ENCODE data around the gene CCSER1.

DNA sequence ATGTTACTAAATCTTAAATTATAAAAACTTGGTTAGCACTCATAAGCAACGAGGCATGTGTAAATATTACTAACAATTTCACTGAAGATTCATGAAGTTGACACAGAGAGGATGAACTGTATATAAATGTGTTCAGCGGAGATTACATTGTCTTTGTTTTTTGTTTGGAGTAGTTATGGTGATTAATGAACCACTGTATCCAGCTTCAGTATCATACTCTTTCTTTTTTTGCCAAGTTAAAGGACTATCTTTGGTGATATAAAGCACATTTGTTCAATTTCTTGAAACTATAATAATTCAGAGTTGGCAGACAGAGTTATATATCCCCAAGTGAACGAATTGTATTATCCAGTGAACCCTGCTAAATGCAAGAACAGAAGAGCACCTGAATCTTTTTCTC lies 497.6 kb downstream of the CCSER1 start:
- TF ChIP-seq, protein P1, sequence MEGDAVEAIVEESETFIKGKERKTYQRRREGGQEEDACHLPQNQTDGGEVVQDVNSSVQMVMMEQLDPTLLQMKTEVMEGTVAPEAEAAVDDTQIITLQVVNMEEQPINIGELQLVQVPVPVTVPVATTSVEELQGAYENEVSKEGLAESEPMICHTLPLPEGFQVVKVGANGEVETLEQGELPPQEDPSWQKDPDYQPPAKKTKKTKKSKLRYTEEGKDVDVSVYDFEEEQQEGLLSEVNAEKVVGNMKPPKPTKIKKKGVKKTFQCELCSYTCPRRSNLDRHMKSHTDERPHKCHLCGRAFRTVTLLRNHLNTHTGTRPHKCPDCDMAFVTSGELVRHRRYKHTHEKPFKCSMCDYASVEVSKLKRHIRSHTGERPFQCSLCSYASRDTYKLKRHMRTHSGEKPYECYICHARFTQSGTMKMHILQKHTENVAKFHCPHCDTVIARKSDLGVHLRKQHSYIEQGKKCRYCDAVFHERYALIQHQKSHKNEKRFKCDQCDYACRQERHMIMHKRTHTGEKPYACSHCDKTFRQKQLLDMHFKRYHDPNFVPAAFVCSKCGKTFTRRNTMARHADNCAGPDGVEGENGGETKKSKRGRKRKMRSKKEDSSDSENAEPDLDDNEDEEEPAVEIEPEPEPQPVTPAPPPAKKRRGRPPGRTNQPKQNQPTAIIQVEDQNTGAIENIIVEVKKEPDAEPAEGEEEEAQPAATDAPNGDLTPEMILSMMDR (IDR thresholded peaks at IDR 0.05 in 8 of 11, conservative IDR thresholded peaks at IDR 0.05 in 3 of 11), result no peak
- TF ChIP-seq POLR2A (IDR thresholded peaks at IDR 0.05), result no peak
